WTC11 (cell line): ENCODE data around the gene DACT1. TPM values are rescaled to one million over a fixed set of nuclear protein-coding genes. Genes with fewer than 3 reads are reported as not detected.

Experiments
- ATAC-seq: fragments of 200-7000 bp; cut with Tn5 transposase; 2 replicates; pipeline ENCODE4 v1.10.0; 2021; ENCODE audit warnings: mild to moderate bottlenecking, moderate library complexity
- CTCF ChIA-PET: fragments of 300-600 bp; sonication (Branson Sonifier 250); formaldehyde crosslinking; loops from one replicate; lab custom pipeline; 2021; ENCODE audit warnings: antibody characterized with exemption; lab: Charles Lee
- POLR2A ChIA-PET: fragments of 350-600 bp; sonication (Branson Sonifier 250); formaldehyde crosslinking; loops from one replicate; lab custom pipeline; 2021; ENCODE audit warnings: antibody characterized with exemption; lab: Charles Lee
- DNase-seq: peaks from one replicate; pipeline ENCODE4 v3.0.0; 2021; ENCODE audit warnings: low spot score
- H3K27ac Mint-ChIP-seq: 2 replicates; pipeline ENCODE4 v1.8.0; 2021; ENCODE audit warnings: mixed read lengths
- H3K27me3 Mint-ChIP-seq: 2 replicates; pipeline ENCODE4 v1.8.0; 2021; ENCODE audit warnings: low read depth, mild to moderate bottlenecking, moderate library complexity, mixed read lengths
- H3K36me3 Mint-ChIP-seq: 2 replicates; pipeline ENCODE4 v1.8.0; 2021; ENCODE audit warnings: mixed read lengths
- H3K4me1 Mint-ChIP-seq: 2 replicates; pipeline ENCODE4 v1.8.0; 2022; ENCODE audit warnings: mixed read lengths
- H3K4me3 Mint-ChIP-seq: 2 replicates; pipeline ENCODE4 v1.8.0; 2021; ENCODE audit warnings: mild to moderate bottlenecking, moderate library complexity, mixed read lengths
- H3K9me3 Mint-ChIP-seq: 2 replicates; pipeline ENCODE4 v1.8.0; 2021; ENCODE audit warnings: mixed read lengths
- CBFB ChIP-seq: sonication (generic); formaldehyde crosslinking; IDR thresholded peaks from 2 replicates; pipeline ENCODE4 v1.8.1; 2022; ENCODE audit warnings: mild to moderate bottlenecking, low read depth, missing genetic modification reagents
- ELF4 ChIP-seq: sonication (generic); formaldehyde crosslinking; IDR thresholded peaks from 2 replicates; pipeline ENCODE4 v1.8.1; 2022; ENCODE audit warnings: low read depth, mild to moderate bottlenecking, moderate library complexity, missing genetic modification reagents
- FOXJ3 ChIP-seq: sonication (generic); formaldehyde crosslinking; IDR thresholded peaks from 2 replicates; pipeline ENCODE4 v1.9.0; 2021; ENCODE audit warnings: missing genetic modification reagents, mild to moderate bottlenecking, borderline replicate concordance
- FOXP1 ChIP-seq: sonication (generic); formaldehyde crosslinking; IDR thresholded peaks from 2 replicates; pipeline ENCODE4 v1.8.0; 2022; ENCODE audit warnings: missing genetic modification reagents, mild to moderate bottlenecking, moderate library complexity, borderline replicate concordance
- GABPB1 ChIP-seq: sonication (generic); formaldehyde crosslinking; IDR thresholded peaks from 2 replicates; pipeline ENCODE4 v1.8.1; 2023; ENCODE audit warnings: mild to moderate bottlenecking, missing genetic modification reagents
- GRHL2 ChIP-seq: fragments of 250-450 bp; sonication (Bioruptor Pico); IDR thresholded peaks from 2 replicates; pipeline ENCODE4 v1.8.0; 2022; ENCODE audit warnings: mild to moderate bottlenecking, moderate library complexity; ENCODE audit not compliant: insufficient replicate concordance, severe bottlenecking
- JAZF1 ChIP-seq: fragments of 250-450 bp; sonication (Bioruptor Pico); IDR thresholded peaks from 2 replicates; pipeline ENCODE4 v1.9.0; 2021; ENCODE audit warnings: moderate library complexity, mild to moderate bottlenecking, inconsistent platforms
- KAT7 ChIP-seq: sonication (generic); formaldehyde crosslinking; IDR thresholded peaks from 2 replicates; pipeline ENCODE4 v1.8.1; 2023; ENCODE audit warnings: missing genetic modification reagents, mild to moderate bottlenecking, borderline replicate concordance
- NFYB ChIP-seq: sonication (generic); formaldehyde crosslinking; conservative IDR thresholded peaks from 2 replicates; pipeline ENCODE4 v1.8.0; 2022; ENCODE audit warnings: low read depth, missing genetic modification reagents
- NR3C1 ChIP-seq: sonication (generic); formaldehyde crosslinking; conservative IDR thresholded peaks from 2 replicates; pipeline ENCODE4 v1.8.1; 2023; ENCODE audit warnings: low read depth, mild to moderate bottlenecking, missing genetic modification reagents
- PRRX2 ChIP-seq: fragments of 250-450 bp; sonication (Bioruptor Pico); IDR thresholded peaks from 2 replicates; pipeline ENCODE4 v1.8.0; 2021; ENCODE audit warnings: mild to moderate bottlenecking
- SP1 ChIP-seq: sonication (generic); formaldehyde crosslinking; conservative IDR thresholded peaks from 2 replicates; pipeline ENCODE4 v1.8.1; 2022; ENCODE audit warnings: missing genetic modification reagents
- TCF7 ChIP-seq: sonication (generic); formaldehyde crosslinking; IDR thresholded peaks from 2 replicates; pipeline ENCODE4 v1.8.0; 2022; ENCODE audit warnings: mild to moderate bottlenecking, low read depth, missing genetic modification reagents, moderate library complexity
- TEAD4 ChIP-seq: sonication (generic); formaldehyde crosslinking; IDR thresholded peaks from 2 replicates; pipeline ENCODE4 v1.8.0; 2022; ENCODE audit warnings: mild to moderate bottlenecking, missing genetic modification reagents
- ZNF423 ChIP-seq: fragments of 250-450 bp; sonication (Bioruptor Pico); IDR thresholded peaks from 2 replicates; pipeline ENCODE4 v2.1.2; 2022; ENCODE audit warnings: mild to moderate bottlenecking, moderate library complexity
- total RNA-seq: library from RNA; stranded (reverse); gene quantifications from 3 replicates; pipeline ENCODE4 v1.2.3, GENCODE V29; 2021
- TF ChIP-seq, protein P1 (sequence below): sonication (generic); formaldehyde crosslinking; IDR thresholded peaks from 2 replicates; pipeline ENCODE4 v1.8.0; 2022; ENCODE audit warnings: mild to moderate bottlenecking, missing genetic modification reagents
- TF ChIP-seq, protein P2 (sequence below): sonication (generic); formaldehyde crosslinking; IDR thresholded peaks from 2 replicates; pipeline ENCODE4 v1.8.1; 2022; ENCODE audit warnings: low read depth, missing genetic modification reagents, borderline replicate concordance
- TF ChIP-seq, protein P3 (sequence below): fragments of 200-600 bp; IDR thresholded peaks from 2 replicates; pipeline ENCODE4 v1.8.0; 2022; ENCODE audit warnings: antibody characterized with exemption
- TF ChIP-seq, protein P4 (sequence below): sonication (generic); formaldehyde crosslinking; IDR thresholded peaks from 2 replicates; pipeline ENCODE4 v1.8.0; 2023; ENCODE audit warnings: mild to moderate bottlenecking, missing genetic modification reagents
- TF ChIP-seq, protein P5 (sequence below): fragments of 250-450 bp; sonication (Bioruptor Pico); conservative IDR thresholded peaks from 2 replicates; pipeline ENCODE4 v1.9.0; 2021; ENCODE audit warnings: mild to moderate bottlenecking
- TF ChIP-seq, protein P6 (sequence below): sonication (generic); formaldehyde crosslinking; IDR thresholded peaks from 2 replicates; pipeline ENCODE4 v1.8.1; 2022; ENCODE audit warnings: mild to moderate bottlenecking, missing genetic modification reagents, moderate library complexity, borderline replicate concordance

The DACT1 gene
- total RNA-seq, 1 experiment from 2014 or later: 21.2 TPM

DNA sequence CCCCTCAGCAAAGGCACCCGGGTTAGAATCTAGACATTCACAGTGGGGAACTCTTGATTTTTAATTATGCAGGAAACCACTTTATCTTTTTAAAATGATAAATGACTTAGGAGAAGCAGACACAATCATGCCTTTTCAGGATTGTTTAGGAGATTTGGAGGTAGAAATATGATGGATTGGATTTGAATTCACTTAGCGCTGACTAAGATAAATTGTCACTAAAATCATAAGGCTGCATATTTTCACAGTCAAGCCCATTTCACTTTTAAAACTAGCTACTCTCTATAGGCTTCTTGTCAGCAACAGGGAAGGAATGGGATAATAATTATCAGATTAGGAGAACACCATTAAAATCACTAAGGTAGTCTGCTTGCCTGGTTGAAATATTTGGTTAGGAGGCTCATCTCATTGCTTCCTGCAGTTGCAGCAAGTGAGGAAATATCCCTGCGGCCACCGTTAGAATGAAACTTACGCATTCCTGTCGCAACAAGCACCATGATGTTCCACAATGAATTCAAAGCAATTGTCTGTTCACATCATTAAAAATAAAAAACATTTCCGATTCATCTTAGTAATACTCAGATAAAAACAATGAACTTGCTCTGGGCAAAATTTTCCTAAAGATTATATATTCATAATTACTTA lies 31.9 kb downstream of the DACT1 start (continued):
- TF ChIP-seq TEAD4 (CRISPR knock-in tag) (no peak), JAZF1 (no peak), NR3C1 (CRISPR knock-in tag) (no peak), PRRX2 (no peak), NFYB (CRISPR knock-in tag) (no peak)
- TF ChIP-seq, protein P1, sequence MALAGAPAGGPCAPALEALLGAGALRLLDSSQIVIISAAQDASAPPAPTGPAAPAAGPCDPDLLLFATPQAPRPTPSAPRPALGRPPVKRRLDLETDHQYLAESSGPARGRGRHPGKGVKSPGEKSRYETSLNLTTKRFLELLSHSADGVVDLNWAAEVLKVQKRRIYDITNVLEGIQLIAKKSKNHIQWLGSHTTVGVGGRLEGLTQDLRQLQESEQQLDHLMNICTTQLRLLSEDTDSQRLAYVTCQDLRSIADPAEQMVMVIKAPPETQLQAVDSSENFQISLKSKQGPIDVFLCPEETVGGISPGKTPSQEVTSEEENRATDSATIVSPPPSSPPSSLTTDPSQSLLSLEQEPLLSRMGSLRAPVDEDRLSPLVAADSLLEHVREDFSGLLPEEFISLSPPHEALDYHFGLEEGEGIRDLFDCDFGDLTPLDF: no peak
- TF ChIP-seq, protein P2, sequence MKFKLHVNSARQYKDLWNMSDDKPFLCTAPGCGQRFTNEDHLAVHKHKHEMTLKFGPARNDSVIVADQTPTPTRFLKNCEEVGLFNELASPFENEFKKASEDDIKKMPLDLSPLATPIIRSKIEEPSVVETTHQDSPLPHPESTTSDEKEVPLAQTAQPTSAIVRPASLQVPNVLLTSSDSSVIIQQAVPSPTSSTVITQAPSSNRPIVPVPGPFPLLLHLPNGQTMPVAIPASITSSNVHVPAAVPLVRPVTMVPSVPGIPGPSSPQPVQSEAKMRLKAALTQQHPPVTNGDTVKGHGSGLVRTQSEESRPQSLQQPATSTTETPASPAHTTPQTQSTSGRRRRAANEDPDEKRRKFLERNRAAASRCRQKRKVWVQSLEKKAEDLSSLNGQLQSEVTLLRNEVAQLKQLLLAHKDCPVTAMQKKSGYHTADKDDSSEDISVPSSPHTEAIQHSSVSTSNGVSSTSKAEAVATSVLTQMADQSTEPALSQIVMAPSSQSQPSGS: no peak
- TF ChIP-seq, protein P3, sequence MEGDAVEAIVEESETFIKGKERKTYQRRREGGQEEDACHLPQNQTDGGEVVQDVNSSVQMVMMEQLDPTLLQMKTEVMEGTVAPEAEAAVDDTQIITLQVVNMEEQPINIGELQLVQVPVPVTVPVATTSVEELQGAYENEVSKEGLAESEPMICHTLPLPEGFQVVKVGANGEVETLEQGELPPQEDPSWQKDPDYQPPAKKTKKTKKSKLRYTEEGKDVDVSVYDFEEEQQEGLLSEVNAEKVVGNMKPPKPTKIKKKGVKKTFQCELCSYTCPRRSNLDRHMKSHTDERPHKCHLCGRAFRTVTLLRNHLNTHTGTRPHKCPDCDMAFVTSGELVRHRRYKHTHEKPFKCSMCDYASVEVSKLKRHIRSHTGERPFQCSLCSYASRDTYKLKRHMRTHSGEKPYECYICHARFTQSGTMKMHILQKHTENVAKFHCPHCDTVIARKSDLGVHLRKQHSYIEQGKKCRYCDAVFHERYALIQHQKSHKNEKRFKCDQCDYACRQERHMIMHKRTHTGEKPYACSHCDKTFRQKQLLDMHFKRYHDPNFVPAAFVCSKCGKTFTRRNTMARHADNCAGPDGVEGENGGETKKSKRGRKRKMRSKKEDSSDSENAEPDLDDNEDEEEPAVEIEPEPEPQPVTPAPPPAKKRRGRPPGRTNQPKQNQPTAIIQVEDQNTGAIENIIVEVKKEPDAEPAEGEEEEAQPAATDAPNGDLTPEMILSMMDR: no peak

DNA sequence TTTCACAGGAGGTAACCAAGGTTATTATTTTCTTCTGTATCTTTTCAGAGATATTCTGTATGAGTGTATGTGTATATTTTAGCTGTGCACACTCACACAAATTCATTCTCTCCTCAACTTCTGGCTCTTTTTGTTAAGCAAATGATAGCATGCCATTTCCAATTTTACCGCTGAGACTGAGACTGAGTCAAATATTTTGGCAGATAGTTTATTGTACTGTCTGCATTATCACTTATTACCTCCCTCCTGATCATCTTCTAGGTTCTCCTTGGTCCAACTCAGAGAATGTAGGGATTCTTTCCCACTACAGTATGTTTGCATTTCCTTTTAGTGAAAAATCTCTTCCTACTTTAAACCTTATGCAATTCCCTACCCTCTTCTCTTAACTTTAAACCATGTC lies 33.3 kb downstream of the DACT1 start:
- TF ChIP-seq, protein P4, sequence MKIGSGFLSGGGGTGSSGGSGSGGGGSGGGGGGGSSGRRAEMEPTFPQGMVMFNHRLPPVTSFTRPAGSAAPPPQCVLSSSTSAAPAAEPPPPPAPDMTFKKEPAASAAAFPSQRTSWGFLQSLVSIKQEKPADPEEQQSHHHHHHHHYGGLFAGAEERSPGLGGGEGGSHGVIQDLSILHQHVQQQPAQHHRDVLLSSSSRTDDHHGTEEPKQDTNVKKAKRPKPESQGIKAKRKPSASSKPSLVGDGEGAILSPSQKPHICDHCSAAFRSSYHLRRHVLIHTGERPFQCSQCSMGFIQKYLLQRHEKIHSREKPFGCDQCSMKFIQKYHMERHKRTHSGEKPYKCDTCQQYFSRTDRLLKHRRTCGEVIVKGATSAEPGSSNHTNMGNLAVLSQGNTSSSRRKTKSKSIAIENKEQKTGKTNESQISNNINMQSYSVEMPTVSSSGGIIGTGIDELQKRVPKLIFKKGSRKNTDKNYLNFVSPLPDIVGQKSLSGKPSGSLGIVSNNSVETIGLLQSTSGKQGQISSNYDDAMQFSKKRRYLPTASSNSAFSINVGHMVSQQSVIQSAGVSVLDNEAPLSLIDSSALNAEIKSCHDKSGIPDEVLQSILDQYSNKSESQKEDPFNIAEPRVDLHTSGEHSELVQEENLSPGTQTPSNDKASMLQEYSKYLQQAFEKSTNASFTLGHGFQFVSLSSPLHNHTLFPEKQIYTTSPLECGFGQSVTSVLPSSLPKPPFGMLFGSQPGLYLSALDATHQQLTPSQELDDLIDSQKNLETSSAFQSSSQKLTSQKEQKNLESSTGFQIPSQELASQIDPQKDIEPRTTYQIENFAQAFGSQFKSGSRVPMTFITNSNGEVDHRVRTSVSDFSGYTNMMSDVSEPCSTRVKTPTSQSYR (CRISPR knock-in tag): no peak
- TF ChIP-seq ELF4 (CRISPR knock-in tag): no peak
- no peak for TF ChIP-seq FOXP1 (CRISPR knock-in tag)
- no peak for TF ChIP-seq TCF7 (CRISPR knock-in tag)
- no peak for TF ChIP-seq CBFB (CRISPR knock-in tag)
- no peak for TF ChIP-seq GABPB1 (CRISPR knock-in tag)
- TF ChIP-seq GRHL2 (CRISPR knock-in tag): no peak
- TF ChIP-seq SP1 (CRISPR knock-in tag): no peak
- TF ChIP-seq KAT7 (CRISPR knock-in tag): no peak
- TF ChIP-seq JAZF1: no peak
- TF ChIP-seq, protein P5, sequence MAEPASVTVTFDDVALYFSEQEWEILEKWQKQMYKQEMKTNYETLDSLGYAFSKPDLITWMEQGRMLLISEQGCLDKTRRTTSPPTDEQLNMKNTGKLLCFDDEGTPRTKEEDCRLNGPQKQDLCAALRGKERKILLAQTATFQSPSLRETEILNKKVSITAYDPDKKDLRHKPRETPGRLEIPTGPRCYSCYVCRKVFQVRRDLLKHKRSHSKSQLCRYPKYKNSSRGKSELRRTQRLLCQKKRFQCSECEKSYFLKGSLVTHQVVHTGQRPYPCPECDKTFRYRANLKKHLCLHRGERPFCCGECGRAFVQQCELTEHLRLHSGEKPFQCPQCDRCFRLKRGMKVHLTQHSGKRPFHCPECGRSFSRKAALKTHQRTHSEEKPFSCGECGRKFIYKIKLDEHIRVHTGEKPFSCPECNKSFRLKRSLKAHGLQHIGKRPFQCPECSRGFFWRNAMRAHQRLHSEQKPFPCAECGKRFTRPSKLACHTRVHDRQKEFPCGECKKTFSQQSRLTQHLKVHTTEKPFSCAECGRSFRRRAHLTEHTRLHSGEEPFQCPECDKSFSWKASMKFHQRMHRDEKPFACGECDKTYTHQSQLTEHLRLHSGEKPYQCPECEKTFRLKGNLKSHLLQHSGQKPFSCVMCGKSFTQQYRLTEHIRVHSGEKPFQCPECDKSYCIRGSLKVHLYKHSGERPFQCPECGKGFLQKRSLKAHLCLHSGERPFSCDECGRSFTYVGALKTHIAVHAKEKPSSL (CRISPR knock-in tag): no peak
- TF ChIP-seq, protein P6, sequence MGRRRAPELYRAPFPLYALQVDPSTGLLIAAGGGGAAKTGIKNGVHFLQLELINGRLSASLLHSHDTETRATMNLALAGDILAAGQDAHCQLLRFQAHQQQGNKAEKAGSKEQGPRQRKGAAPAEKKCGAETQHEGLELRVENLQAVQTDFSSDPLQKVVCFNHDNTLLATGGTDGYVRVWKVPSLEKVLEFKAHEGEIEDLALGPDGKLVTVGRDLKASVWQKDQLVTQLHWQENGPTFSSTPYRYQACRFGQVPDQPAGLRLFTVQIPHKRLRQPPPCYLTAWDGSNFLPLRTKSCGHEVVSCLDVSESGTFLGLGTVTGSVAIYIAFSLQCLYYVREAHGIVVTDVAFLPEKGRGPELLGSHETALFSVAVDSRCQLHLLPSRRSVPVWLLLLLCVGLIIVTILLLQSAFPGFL (CRISPR knock-in tag): no peak
- TF ChIP-seq FOXJ3 (CRISPR knock-in tag): no peak
- TF ChIP-seq ZNF423: no peak
- H3K4me3 Mint-ChIP-seq: no peak overlapping the region
- H3K36me3 Mint-ChIP-seq: no peaks in the 10 kb centered on the region
- no peak for DNase-seq
- POLR2A ChIA-PET: no interaction called here
- no peak overlapping the region for H3K27ac Mint-ChIP-seq
- H3K4me1 Mint-ChIP-seq: peaks cover 18% of the 10 kb centered on the region
- no peaks in the 10 kb centered on the region for H3K27me3 Mint-ChIP-seq
- no peaks in the 10 kb centered on the region for H3K9me3 Mint-ChIP-seq
- CTCF ChIA-PET: no interaction called here
- no peak for ATAC-seq
